Muscle layer of colon (tissue), 2 donors: Measurements from ENCODE around the gene C2CD2.

Experiments
- H3K27ac ChIP-seq: one replicate; pipeline ENCODE4 v1.7.0; 2013; ENCODE audit warnings: low read depth, mild to moderate bottlenecking, low read length, moderate library complexity
- H3K27me3 ChIP-seq, 2 donors: one replicate each; pipeline ENCODE4 v1.7.0; 2013; ENCODE audit warnings: low read length in 2 of 2, mild to moderate bottlenecking in 2 of 2; ENCODE audit not compliant: insufficient read depth in 2 of 2, control insufficient read depth in 1 of 2
- H3K36me3 ChIP-seq: one replicate; pipeline ENCODE4 v1.7.0; 2013; ENCODE audit warnings: mild to moderate bottlenecking, low read length; ENCODE audit not compliant: insufficient read depth
- H3K4me1 ChIP-seq: one replicate; pipeline ENCODE4 v1.7.0; 2013; ENCODE audit warnings: mild to moderate bottlenecking, low read length; ENCODE audit not compliant: insufficient read depth
- H3K4me3 ChIP-seq, 2 donors: one replicate each; pipeline ENCODE4 v1.7.0; 2013; ENCODE audit warnings: low read length in 2 of 2, low read depth in 1 of 2, mild to moderate bottlenecking in 1 of 2, moderate library complexity in 1 of 2
- H3K9ac ChIP-seq: one replicate; pipeline ENCODE4 v1.7.0; 2013; ENCODE audit warnings: low read length
- H3K9me3 ChIP-seq: one replicate; pipeline ENCODE4 v1.7.0; 2013; ENCODE audit warnings: mild to moderate bottlenecking, low read length
- donor health status: abdominal sarcoma.
- donor health status: Adenocarcinoma of cecum.

Gene C2CD2

DNA sequence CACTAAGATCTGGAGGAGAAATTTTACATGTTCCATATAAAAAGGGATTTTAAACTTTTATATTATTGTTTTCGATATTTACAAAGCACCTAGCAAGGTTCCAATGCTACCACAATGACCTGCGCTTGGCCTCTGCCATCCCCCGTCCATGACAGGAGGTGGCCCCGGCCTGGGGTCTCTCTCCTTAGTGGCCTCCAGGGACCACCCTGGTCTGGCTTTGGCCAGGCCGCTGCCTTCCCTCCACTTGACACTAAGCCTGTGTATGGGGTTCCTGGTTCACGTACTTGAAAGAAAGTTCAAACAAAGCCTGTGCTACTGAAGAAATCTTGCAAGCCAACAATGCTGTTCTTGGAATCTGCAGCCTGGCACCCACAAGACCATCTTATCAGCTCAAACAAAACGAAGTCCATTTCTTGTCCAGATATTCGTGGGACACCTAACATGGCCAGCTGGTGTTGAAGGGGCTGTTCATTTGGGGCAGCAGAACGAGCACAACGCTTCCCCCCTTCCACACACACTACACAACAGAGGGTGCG lies 87.5 kb downstream of the C2CD2 start:
- Histone ChIP-seq H3K27ac (no peak overlapping the region), H3K4me1 (no peaks in the 10 kb centered on the region), H3K36me3 (no peaks in the 10 kb centered on the region), H3K9me3 (no peaks in the 10 kb centered on the region), H3K9ac (no peak overlapping the region), H3K27me3 (no peaks in the 10 kb centered on the region), H3K4me3 (no peak overlapping the region)

DNA sequence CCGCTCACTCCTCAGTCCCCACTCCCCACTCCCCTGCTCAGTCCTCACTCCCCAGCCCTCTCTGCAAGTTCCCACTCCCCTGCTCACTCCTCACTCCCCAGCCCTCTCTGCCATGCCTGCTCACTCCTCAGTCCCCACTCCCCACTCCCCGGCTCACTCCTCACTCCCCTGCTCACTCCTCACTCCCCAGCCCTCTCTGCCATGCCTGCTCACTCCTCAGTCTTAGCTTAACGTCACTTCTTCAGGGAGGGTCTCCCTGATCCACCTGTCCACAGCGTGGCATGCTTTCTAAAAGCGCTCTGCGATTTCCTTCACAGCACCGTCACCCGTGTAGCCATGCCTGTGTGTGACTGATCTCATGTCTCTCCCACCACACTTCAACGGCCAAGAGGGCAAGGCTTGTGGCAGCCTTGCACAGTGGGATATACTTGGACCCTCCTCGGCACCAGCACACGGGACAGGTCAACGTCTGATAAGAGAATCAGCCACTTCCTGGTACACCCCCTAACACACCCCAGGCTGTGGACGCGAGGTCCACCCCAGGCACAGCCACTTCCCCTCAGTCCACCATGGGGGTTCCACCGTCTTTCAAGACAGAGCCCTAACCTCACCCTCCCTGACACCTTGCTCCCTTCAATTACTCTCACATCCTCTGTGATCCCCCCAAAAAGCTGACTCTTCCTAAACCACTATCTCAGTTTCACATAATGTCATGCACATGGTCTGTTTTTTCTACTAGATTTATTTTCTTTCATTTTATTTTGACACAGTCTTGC lies 88.6 kb downstream of the C2CD2 start:
- no peak overlapping the region for H3K4me3 ChIP-seq
- no peaks in the 10 kb centered on the region for H3K36me3 ChIP-seq
- H3K27ac ChIP-seq: no peak overlapping the region
- no peaks in the 10 kb centered on the region for H3K27me3 ChIP-seq
- H3K9me3 ChIP-seq: no peaks in the 10 kb centered on the region
- no peaks in the 10 kb centered on the region for H3K4me1 ChIP-seq
- H3K9ac ChIP-seq: no peak overlapping the region

DNA sequence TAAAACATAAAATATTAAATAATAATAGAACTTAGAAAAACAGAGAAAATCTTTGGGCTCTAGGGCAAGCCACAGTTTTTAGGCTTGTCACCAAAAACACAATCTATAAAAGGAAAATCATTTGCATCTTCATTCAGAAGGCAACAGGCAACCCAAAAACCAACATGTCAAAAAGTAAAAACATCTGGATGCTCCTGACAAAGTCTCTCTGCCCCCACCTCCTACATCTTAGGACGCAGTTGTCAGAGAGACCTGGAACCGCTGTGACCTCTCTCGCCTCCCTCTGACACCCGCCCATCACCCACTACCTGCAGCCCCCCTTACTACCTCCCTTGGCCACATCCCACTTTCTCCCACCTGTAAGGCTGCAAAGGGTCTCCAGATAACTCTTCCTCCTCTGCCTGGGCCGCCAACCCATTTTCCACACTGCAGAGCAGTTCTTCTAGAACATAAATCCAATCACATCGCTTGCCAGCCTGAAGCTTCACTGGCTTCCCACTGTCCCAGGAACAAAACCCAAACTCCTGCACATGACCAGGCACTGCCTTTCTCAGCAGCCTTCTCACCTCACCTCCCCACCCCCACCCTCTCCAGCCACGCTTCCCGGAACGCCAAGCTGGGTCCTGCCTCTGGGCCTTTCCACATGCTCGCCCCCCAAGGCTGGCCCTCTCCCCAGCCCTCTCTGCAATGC lies 89.4 kb downstream of the C2CD2 start:
- H3K36me3 ChIP-seq: no peaks in the 10 kb centered on the region
- no peak overlapping the region for H3K4me3 ChIP-seq
- no peaks in the 10 kb centered on the region for H3K4me1 ChIP-seq
- no peak overlapping the region for H3K9ac ChIP-seq
- no peaks in the 10 kb centered on the region for H3K9me3 ChIP-seq
- no peaks in the 10 kb centered on the region for H3K27me3 ChIP-seq
- no peak overlapping the region for H3K27ac ChIP-seq

DNA sequence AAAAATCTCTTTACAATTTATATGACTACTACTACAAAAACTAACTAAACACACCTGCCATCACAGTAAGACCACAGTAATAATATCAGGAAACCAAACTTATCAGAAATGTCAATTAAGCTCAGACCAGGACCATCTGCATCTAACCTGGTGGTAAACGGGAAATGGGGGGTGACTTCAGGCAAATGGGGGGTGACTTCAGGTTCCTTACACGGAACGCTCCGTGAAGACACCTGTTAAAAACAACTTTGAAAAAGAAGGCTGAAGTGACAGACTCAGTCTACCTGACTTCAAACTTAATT lies 90.4 kb downstream of the C2CD2 start:
- no peaks in the 10 kb centered on the region for H3K4me1 ChIP-seq
- H3K9ac ChIP-seq: no peak overlapping the region
- no peak overlapping the region for H3K4me3 ChIP-seq
- H3K27ac ChIP-seq: no peak overlapping the region
- no peaks in the 10 kb centered on the region for H3K9me3 ChIP-seq
- peaks cover 7% of the 10 kb centered on the region for H3K36me3 ChIP-seq
- H3K27me3 ChIP-seq: no peaks in the 10 kb centered on the region

DNA sequence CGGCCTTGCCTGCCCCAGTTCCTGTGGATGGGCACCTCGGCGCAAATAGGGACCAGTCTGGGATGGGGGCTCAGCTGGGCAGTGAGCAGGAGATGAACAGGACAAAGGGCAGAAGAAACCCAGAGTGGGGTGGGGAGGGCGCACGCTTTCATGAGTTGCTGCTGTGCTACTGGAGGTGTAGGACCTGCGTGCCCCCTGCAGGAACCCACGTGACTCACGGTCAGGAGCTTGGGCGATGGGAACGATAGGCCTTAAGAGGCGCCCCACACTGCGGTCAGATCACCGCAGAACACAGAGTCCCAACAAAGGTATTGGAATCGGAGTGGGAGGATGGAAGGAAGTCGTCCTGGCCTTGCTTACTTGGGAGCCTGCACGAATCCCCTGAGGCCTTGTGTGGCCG lies 91.8 kb downstream of the C2CD2 start:
- no peaks in the 10 kb centered on the region for H3K27me3 ChIP-seq
- no peak overlapping the region for H3K9ac ChIP-seq
- H3K4me1 ChIP-seq: no peaks in the 10 kb centered on the region
- H3K27ac ChIP-seq: no peak overlapping the region
- peaks cover 13% of the 10 kb centered on the region for H3K36me3 ChIP-seq
- no peaks in the 10 kb centered on the region for H3K9me3 ChIP-seq
- no peak overlapping the region for H3K4me3 ChIP-seq

DNA sequence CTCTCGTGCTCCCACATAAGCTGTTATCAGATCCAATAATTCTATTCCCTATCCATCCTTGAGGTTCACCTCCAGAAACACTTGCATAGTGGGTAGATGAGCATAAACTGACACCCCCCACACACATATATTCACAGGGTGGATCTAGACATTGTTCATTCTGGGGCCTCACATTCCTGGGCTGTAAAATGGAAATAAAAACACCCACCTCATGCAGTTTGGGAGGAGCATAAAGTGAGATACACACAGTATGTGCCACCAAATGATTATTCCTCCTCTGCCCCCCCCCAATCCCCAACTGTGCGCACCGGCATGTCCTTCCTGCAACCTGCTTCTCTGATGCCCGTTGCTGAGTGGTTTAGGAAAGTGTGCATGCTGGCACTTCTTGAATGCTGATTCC lies 92.6 kb downstream of the C2CD2 start:
- Histone ChIP-seq H3K9me3 (no peaks in the 10 kb centered on the region), H3K27me3 (no peaks in the 10 kb centered on the region), H3K4me3 (no peak overlapping the region), H3K4me1 (no peaks in the 10 kb centered on the region), H3K27ac (no peak overlapping the region), H3K9ac (no peak overlapping the region), H3K36me3 (peaks cover 13% of the 10 kb centered on the region)

DNA sequence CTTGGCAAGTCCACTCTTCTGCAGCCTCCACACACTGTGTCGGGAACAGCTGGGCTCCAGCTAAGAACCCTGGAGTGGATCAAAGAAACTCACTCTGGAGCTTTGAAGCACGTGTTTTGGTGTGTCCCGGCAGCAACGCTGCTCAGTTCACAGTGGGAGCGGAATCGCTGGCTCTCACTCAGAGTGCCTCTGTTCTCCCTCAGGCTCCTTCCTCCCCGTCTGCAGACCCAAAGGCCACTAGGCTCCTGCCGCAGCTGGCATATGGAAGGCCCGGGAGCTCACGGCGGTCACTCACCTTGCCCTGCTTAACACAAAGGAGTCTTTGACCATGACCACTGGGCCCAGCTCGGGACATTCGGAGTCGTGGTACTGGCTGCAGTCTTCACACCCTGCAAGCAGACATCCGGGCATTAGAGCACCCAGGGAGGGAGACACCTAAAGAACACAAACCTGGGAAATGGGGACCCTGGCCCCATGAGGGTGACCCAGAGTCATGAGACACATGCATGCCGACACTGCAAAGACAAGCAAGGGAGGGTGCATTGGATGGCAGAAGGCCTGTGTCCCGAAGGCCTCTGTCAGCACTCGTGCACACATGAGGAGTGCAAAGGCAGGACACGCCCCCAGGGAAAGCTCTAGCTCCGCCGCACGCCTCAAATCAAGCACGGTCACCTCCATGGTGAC lies 94.4 kb downstream of the C2CD2 start:
- H3K36me3 ChIP-seq: peaks cover 13% of the 10 kb centered on the region
- no peaks in the 10 kb centered on the region for H3K27me3 ChIP-seq
- H3K4me1 ChIP-seq: no peaks in the 10 kb centered on the region
- H3K9me3 ChIP-seq: no peaks in the 10 kb centered on the region
- H3K4me3 ChIP-seq: no peak overlapping the region
- no peak overlapping the region for H3K9ac ChIP-seq
- no peak overlapping the region for H3K27ac ChIP-seq

DNA sequence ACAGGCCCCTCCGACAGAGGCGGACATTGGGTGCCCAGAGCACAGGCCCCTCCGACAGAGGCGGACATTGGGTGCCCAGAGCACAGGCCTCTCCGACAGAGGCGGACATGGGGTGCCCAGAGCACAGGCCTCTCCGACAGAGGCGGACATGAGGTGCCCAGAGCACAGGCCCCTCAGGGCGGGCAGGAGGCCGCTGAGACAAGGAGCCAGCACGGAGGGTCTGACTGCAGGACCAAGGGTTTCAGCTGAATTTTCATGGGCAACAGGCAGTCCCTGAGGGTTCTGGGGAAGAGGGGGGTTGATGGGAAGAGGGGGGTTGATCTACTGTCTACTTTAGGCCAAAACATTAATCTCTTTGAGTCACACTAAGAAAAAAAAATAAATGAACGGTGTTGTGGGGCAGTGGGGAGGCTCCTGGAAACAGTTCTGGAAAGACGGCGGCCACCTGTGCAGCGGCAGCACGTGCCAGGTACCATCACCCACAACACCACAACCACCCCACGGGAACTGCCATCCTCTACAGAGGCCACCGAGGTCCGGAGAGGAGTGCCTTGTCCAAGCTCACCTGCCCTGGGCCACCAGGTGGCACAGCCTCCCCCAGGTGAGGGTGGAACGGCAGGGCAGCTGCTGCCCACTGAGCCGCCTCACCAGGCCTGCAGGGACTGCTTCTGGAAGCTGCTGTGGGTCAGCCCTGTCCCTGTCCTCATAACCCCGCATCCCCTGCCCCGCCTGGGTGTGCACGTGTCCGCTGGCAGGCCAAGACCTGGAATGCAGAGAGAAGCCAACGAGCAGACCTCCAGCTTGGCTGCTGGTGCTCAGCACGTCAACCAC lies 95.1 kb downstream of the C2CD2 start:
- peaks cover 13% of the 10 kb centered on the region for H3K36me3 ChIP-seq
- H3K27ac ChIP-seq: no peak overlapping the region
- H3K4me3 ChIP-seq: no peak overlapping the region
- no peaks in the 10 kb centered on the region for H3K4me1 ChIP-seq
- H3K9ac ChIP-seq: no peak overlapping the region
- no peaks in the 10 kb centered on the region for H3K9me3 ChIP-seq
- H3K27me3 ChIP-seq: no peaks in the 10 kb centered on the region

DNA sequence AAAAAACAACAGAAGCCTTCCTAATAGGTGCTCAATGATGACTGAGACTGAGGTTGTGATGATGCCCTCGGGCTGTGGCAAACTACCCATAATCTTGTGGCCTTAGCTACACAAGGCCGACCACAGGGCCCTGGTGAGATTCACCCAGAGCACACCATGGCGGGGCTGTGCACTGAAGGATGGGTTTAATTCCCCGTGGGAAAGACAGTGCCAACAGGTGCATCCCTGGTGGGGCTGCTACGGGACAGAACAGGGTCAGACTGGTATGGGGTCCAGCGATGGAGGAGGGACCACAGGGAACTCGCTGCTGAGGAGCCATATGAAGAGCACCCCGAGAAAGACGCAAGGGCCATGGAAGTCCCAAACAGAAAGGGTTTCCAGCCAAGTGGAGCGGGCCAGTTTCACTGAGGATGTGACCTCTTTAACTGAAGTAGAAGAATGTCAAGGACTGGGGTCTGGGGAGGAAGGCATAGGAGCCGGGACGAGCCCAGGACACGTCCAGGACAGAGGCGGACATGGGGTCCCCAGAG lies 96.0 kb downstream of the C2CD2 start:
- peaks cover 13% of the 10 kb centered on the region for H3K36me3 ChIP-seq
- H3K27ac ChIP-seq: no peak overlapping the region
- H3K9ac ChIP-seq: no peak overlapping the region
- H3K4me3 ChIP-seq: no peak overlapping the region
- no peaks in the 10 kb centered on the region for H3K27me3 ChIP-seq
- H3K9me3 ChIP-seq: no peaks in the 10 kb centered on the region
- H3K4me1 ChIP-seq: no peaks in the 10 kb centered on the region

DNA sequence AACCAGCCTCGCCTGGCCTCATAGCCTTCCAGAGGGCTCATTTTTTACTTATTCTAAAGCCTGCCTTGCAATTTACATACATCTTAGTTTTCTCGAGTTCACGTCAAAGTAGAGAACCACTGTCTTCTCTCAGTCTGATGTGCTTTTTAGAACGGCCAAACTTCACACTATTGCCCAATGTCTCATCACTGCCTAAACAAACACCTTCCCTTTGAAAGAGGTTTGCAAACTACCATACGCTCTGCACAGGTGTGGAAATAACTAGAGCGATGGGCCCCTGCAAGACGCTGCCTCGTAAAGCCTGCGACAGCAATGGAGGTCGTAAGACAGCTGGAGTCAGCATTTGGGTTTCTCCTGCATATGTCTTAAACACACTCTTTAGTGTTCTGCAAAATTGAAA lies 97.2 kb downstream of the C2CD2 start:
- no peak overlapping the region for H3K4me3 ChIP-seq
- H3K27ac ChIP-seq: no peak overlapping the region
- H3K27me3 ChIP-seq: no peaks in the 10 kb centered on the region
- H3K9ac ChIP-seq: no peak overlapping the region
- H3K9me3 ChIP-seq: no peaks in the 10 kb centered on the region
- H3K4me1 ChIP-seq: no peaks in the 10 kb centered on the region
- H3K36me3 ChIP-seq: peaks cover 13% of the 10 kb centered on the region
